CD4-positive, alpha-beta T cell treated with Interferon gamma for 1 hour (primary cell): ENCODE measurements around the gene STAT4.

Source experiments
- DNase-seq: peaks from one replicate; pipeline ENCODE4 v3.0.0-alpha.2; 2020

The STAT4 gene

DNA sequence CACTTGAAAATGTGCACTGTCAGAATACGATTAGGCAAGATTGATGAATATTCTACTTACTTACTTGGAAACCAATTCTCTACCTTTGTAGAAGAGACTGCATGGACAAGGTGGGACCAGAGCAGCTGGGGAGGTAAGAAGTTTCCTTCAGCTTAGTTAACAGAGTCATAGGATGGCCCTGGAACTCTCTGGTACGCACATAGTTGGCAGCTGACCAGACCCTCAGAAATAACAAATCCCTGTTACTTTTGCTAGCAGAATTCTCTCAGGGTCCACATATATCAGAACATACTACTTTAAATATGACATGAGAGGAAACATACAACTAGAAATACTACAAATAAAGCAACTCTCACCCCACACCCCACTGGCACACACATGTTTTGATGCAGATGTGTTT is 112.1 kb downstream of the STAT4 start:
- no peak for DNase-seq

DNA sequence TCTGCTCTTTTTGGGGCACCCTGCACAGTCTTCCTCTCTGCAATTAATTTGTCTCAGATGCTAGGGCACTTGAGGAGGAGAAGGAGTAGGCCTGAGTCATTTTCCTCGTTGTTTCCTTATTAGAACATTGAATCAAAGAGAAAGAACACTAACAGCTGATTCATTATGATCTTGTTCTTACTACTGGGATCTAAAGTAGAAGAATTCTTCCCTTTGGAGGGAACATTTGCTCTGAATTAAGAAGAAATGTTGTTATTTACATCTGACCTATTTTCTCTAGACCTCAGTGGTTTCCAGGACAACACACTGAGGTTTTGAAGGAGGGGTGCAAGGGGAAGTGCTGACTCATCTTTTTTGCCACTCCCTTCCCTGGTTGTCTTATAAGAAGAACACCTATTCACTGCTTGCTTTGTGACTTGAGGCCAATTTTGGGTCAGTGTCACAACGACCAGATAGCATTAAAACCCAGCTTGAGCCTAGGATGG is 112.5 kb downstream of the STAT4 start:
- peak; percentile 51 for DNase-seq

DNA sequence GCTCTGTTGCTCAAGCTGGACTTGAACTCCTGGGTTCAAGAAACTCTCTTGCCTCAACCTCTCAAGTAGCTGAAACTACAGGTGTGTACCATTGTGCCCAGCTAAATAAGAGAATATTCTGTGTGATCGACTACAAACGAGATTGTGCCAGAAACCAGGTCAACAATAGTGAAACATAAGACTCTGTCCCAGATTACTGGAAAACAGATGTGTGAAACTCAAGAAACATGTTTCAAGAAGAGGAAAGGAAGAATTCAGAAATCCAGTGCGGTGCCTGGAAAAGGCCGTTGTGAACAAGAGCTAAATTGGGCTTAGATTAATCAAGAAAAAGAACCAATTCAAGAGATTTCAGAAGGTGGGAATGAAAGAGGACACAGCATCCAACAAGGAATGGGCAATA is 113.4 kb downstream of the STAT4 start:
- DNase-seq = no peak

DNA sequence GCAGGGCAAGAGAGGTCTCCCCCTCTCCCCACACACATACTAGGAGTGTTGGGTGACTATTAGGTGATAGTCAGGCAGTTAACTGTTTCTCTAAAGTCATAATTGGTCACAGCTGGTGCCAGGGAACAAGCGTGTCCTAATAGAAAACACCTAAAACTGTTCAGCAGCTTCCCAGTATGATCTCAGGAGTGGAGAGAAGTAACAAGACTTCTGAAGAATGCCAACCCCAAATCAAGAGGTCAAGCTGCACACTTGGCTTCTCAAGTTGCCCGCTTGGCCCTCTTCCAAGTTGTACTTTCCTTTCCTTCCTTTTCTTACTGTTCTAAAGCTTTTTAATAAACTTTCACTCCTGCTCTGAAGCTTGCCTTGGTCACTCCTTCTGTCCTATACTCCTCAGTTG is 114.4 kb downstream of the STAT4 start:
- no peak for DNase-seq

DNA sequence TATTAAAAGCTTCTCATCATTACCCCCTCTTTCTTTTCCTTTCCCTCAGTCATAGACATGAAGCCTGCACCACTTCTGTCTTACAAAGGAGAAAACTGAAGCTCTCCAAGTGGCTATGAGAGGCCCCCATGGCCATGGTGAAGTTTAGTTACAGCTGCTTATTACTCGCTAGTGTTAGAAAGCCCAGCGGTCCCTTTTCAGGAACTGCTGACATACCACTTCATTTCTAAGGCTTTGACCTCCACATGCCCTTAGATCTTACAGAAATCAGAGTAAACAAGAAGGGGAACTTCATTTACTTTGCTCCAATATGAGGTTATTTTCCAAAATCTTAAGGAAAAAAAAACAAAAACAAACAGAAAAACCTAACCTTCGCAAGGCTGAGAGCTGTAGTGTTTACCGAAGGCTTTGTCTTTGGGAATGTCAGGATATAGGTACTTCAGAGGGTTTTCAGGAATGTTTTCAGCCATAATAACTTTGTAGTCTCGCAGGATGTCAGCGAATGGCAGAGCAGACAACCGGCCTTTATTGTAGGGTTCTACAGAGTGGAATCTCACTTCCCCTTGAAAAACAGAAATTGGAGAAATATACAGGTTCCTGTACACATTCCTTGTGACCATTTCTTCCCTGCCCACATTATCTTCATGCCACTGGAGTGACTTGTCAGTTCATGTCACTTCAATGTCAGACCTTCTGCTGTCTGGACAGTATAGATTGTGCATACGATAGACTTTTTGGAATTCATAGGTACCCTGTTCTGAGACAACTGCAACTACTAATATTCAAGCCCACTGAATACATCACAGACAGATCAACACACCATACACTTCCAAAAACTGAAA is 118.0 kb downstream of the STAT4 start:
- DNase-seq = no peak

DNA sequence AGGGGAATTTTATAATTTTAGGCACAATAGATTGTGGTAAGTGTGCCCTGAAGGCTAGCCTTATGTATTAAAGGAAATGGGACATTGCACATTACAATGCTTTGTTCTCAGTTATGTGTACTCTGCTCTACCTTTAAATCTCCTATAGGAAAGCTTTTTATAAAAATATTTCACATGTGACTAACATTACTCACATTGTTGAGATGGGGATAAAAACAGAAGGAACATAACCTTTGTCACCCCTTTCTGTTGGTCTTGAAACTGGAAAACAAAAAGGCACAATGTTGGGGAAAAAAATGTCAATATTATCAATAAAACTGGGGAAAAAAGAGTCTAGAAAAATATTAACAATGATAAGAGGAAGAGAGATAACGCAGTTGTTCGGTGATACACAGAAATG is 119.5 kb downstream of the STAT4 start:
- no peak for DNase-seq

DNA sequence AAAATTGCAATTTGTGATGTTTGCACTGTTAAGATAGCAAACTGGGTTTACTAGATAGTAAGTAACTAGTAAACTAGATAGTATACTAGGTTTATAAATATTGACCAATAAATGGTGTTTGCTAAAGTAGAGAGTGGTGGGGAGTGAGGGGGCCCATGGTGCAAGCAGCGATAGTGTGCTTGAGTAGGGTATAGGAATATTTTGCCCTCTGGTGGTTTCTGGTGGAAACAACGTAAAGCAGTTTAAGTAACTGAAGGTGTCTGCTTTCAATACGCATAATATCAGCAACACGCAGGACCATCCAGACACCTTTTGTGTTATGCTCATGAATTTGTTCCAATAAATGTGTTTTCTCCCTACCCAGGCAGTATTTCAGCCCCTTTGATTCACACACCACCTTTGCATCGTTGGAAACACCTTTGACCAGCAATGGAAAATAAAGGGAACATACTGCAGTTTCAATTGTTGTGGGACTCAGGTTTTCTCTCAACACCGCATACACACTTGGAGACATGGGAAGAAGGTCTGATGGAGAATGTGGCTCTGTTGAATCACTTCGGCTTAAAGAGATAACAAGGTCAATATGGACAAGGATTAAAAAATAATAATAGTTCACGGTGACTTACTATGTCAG is 120.2 kb downstream of the STAT4 start:
- peak; percentile 40 for DNase-seq

DNA sequence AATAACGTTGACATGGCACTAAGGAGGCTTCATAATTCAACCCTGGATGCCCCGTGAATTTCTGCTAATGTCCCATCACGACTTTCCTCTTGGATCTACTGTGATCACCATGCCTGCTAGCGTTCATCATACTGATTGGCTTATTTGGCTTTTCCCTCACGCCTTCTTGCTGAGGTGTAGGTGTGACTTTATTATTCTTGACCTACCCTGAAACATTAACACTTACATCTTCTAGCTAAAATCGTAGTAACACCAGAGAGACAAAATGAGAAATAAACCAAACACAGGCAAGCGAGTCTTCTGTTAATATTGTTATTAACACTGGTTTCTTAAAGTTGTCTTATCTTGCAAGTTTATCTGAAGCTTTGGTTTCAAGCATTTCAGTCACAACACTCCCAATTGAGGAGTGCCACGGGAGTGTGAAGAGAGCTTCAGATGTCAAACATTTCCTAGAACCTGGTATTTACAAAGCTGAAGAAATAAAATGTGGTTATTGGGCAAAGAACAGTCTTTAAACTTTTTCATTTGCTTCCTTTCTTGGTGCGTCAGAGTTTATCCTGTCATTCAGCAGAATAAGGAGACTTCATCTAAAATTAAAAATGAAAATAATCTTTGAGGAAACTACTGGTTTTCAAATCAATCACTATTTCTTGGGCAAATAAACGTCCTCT is 121.4 kb downstream of the STAT4 start:
- peak; percentile 20 for DNase-seq

DNA sequence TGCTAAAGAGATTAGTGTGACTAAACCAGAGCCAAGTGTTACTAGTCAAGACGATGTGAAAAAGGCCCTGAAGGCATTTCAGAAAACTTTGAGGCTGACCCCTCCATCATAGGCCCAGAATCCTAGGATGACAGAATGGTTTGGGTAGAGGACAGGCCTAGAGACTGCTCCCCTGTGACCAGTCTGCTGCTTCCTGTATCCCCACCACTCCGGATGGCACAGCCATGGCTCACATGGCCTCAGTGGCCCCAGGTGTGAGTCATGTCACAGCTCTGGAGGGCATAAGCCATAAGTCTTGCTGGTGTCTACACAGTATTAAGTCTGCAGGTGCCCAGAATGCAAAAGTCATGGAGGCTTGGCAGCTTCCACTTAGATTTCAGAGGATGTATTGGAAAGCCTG is 124.4 kb downstream of the STAT4 start:
- DNase-seq = no peak

DNA sequence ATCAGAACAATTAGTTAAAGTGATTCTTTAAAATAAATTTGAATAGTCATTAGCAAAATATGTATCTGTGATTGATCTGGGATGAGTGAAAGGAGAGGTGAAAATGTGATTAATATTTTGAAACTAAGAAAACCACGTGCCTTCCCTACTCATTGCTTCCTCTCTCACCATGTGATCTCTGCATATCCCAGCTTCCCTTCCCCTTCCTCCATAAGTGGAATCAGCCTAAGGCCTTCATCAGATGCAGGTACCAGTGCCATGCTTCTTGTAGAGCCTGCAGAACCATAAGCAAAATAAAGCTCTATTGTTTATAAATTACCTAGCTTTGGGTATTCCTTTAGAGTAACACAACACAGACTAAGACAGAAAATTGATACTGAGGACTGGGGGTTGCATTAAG is 125.7 kb downstream of the STAT4 start:
- DNase-seq = no peak

DNA sequence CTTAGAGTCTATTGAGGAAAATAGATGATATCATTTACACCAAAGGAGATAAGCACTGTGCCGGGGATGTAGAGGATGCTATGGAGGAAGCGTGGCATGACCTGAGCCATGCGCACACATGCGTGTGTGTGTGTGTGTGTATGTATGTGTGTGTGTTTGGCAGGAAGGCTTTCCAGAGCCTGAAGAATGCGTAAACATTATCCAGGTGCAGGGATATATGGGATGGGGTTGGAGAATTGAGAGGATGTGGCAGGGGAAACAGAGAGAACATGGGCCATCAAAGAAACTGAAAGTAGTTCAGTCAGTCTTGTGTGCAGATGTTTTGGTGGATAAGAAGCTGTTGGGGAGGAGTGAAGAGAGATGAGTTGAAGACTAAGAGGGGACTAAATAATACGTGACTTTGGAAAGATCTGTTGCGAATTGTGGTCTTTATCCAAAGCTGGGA is 127.5 kb downstream of the STAT4 start:
- DNase-seq = no peak

DNA sequence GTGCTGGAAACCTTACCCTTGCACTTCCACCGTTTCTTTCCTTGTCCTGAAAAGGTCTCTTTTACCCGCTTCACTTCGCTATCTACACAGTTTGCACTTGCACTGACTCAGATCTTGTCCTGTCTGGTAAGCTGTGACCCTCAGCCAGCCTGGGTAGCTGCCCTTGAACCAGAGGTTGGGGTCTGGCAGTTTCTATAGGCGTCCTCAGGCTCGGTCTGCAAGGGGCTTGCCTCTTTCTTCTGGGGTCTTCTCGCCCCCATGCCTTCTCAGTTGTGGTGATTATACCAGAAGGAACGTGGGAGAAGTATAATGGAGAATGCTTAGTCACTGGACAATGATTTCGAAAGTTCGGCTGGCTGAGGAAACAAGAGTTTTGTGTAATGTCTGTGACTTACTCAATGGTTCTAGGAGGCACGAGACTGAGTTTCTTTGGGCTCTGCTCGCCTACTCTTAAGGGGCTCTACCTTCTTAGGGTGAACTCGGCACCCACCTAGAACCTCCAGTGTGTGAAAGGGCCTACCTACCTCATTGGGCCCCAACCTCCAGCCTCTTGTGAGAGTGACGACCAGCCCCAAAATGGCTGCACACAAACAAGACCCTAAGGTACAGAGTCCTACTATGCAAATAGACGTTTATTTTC is 129.9 kb downstream of the STAT4 start:
- DNase-seq = peak; percentile 25

DNA sequence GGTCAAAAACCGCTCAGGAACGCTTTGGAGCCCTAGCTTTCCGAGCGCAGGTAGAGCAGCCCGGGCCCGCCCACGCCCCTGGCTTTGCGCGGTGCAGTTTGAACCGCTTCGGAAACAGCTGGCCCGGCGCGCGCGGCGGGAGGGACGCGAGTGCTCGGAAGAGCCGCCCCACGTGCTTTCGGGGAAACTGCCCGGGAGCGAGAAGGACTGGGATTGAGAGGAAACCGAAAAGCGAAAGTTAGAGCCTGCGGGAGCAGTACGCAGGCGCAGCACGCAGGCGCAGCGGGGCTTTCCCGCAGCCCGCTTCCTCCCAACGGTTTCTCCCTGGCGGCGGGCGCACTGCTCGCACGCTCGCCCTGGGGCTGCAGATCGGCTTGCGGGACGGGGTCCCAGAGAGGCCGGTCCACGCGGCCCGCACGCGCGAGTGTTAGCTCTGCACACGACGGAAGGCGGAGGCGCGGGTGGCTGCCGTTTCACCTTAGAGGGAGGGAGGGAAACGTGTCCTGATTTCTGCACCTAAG is 130.5 kb downstream of the STAT4 start:
- peak; percentile 96 for DNase-seq

DNA sequence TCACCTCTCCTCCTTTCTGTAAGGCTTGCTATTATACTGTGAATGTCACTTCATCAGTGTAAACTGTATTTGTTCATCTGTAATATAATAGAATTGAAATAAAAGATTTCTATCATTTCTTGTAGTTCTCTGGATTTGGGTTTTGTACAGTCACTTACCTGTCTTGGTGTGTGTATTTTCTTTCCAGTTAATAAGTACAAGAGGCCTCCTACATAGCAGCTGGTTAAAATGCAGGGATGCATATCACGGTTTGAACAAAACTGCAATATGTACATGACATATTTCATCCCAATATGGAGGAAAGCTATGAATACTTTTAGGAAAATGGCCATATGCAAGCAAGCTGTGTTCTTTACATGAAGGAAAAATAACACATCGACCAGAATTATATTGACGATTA is 131.4 kb downstream of the STAT4 start:
- no peak for DNase-seq

DNA sequence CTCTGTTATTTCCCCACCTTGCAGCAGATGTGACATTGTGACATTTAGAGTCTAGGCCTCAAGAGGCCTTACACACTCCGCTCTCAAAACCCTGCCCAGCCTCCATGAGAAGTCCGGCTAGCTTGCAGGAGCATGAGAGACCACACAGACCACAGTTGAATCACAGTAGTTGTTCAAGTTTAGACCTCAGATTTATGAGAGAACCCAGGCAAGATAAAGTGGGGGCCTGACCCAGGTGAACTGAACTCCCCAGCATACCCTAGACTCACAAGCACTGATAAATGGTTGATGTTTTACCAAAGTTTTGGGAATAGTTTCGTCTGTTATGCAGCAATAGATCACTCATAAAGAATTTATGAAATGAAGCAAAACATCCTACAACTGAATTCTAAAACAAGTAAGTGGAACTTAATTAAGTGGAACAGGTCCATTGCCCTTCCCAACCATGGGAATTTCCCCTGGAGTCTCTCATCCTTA is 132.1 kb downstream of the STAT4 start:
- no peak for DNase-seq

DNA sequence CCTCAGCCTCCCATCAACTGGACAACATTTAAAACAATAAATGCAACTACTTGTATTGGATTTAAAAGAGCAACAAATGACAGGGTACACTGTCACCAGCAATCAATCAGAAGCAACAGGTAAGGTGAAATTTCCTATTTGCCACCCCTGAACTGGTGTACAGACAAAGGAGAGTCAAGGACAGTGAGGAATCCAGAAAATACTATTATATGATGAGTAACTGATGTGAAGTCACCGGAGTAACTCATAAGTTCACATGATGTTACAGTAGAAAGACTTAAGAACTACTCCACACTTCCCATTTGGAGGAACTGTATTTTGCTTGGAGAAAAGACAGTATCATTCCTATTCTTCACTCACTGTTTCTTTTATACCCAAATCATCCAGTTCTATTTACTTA is 132.7 kb downstream of the STAT4 start:
- DNase-seq = no peak

DNA sequence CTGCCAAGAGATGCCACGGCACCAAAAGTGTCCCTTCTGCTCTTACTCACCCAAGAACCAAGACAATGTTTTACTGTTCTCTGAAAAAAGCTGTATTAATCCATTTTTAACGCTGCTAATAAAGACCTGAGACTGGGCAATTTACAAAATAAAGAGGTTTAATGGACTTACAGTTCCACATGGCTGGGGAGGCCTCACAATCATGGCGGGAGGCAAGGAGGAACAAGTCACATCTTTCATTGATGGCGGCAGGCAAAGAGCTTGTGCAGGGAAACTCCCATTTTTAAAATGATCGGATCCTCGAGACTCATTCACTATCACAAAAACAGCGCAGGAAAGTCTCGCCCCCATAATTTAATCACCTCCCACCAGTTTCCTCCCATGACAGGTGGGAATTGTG is 135.0 kb downstream of the STAT4 start:
- DNase-seq = no peak

DNA sequence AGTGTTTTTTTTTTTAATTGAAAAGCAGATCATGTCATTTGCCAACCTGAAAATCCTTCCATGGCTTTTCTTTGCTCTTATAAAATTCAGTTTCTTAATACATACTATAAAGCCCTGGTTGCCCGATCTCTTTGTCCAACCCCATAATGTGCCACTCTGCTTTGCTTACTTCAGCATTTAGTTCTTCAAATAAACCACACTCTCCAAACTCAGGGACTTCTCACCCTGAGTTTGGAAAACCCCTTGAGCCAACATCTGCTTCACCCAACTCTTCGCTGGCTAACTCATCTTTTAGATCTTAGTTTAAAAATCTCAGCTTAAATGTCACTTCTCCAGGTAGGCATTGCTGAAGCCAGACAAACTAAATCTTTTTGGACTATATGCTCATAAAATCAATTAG is 135.6 kb downstream of the STAT4 start:
- no peak for DNase-seq

DNA sequence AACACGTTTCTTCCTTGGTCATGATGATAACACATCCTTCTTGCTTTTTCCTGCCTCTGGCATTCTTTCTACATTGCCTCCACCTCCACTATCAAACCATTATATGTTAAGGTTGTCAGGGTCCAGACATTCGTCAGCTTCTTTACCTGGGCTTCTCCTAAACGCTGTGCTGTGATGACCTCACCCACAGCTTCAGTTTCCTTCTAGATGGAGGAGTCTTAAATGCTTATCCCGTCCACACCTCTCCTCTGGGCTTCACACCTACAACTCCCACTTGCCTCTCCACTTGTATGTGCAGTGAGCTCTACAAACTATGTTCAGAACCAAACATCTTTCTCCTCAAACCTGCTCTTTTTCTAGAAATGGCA is 136.2 kb downstream of the STAT4 start:
- DNase-seq = no peak

DNA sequence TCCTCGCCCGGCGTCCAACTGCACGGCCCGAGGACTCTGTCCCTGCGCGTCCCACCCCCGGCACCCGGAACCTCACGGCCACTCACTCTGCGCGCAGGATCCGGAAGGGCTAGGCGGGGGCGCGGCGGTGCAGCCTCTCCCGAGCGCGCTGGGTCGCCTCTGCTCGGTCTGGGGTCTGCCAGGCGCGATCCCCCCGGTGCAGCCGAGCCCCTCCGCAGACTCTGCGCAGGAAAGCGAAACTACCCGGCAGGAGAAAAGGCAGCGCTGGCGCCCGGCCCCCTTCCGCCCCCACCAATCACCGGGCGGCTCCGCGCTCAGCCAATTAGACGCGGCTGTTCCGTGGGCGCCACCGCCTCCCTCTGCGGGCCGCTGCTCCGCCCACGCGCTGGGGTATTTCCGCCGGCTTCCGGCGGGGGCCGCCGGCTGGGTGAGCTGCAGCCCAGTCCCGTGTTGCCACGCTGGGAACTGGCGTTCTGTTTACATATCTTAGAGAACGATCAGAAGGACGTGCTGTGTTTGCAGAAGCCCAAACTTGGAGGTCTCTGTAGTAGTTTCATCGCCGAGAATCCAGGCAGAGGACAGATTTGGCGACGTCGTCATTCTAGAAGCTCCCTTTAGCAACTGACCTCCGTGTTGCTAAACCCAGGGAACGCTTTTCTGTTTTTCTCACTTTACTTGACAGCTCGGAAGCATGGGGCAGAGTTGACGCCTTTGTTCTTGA is 136.7 kb downstream of the STAT4 start, which contains the start of gene STAT1:
Gene STAT1, minus strand, starts transcription at position 240 of the 721 bp plus-strand sequence. CDS start 4,168 bp downstream, outside the sequence.
- peak; percentile 95 for DNase-seq

DNA sequence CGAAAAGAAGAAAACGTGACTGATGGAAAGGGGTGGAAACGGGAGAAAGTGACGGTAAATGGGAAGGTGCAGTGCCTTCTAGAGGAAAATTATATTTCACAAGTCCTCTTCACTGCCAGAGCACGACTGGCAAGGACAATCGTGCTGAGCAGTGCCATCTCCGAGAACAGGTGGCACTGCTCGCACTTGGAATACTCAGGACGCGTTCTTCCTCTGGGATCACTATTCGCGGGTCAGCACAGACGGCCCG is 137.2 kb downstream of the STAT4 start:
- no peak for DNase-seq
